Measurements from ENCODE around the gene SPA17. TPM values are rescaled to one million over a fixed set of nuclear protein-coding genes. Genes with fewer than 3 reads are reported as not detected.

The SPA17 gene
- total RNA-seq, 1 experiment from 2014 or later, result 4.2 TPM

DNA sequence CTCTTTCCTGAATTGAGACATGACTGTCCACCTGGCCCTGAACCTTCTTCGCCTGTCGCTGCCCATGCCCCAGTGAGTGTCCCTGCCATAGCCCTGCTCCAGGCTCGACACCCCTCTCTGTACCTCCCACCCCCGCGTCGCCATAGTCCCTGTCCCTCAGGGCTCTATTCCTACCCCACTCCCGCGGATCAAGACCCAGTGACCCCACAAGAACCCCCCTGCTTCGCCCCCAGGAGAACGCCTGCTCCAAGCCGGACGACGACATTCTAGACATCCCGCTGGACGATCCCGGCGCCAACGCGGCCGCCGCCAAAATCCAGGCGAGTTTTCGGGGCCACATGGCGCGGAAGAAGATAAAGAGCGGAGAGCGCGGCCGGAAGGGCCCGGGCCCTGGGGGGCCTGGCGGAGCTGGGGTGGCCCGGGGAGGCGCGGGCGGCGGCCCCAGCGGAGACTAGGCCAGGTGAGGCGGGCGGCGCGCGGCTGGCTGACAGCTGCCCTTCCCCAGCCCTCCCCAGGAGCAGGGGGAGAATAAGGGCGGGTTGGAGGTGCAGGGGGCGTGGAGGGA, 71.6 kb downstream of the SPA17 start:
- Histone ChIP-seq H3K27me3 (replicated peaks; ENCODE audit: control insufficient read depth, insufficient read depth, low read length) (peaks cover 2% of the 10 kb centered on the region; the same call in 1 of the 2 replicates), H3K4me3 (ENCODE audit: low read depth, low read length) (peak overlapping the region; percentile 57), H3K4me1 (peaks cover 29% of the 10 kb centered on the region), H3K36me3 (ENCODE audit: control insufficient read depth, insufficient read depth, low read length) (no peaks in the 10 kb centered on the region), H3K9me3 (no peaks in the 10 kb centered on the region)
- Mint-ChIP-seq H3K27ac (ENCODE audit: unreplicated experiment) (no peak overlapping the region), H3K36me3 (ENCODE audit: insufficient read depth, unreplicated experiment) (peaks cover 9% of the 10 kb centered on the region), H3K27me3 (ENCODE audit: insufficient read depth, unreplicated experiment) (peaks cover 11% of the 10 kb centered on the region), H3K4me1 (ENCODE audit: low read depth, unreplicated experiment) (peaks cover 17% of the 10 kb centered on the region), H3K4me3 (ENCODE audit: unreplicated experiment) (peak overlapping the region; percentile 84), H3K9me3 (ENCODE audit: unreplicated experiment) (no peaks in the 10 kb centered on the region)
- DNase-seq, result no peak
- CTCF ChIA-PET, result interaction anchor here (0.5 to 2.2 kb wide), 12 partner anchors 13 to 901 kb away, joined by 3 to 71 read pairs (median 5); partner anchors contain the start of genes ESAM, MSANTD2, ROBO3 and SIAE
- intact Hi-C loops (cut with micrococcal nuclease; ENCODE audit: unreplicated experiment), result no loop called here
- TF ChIP-seq, protein P1, sequence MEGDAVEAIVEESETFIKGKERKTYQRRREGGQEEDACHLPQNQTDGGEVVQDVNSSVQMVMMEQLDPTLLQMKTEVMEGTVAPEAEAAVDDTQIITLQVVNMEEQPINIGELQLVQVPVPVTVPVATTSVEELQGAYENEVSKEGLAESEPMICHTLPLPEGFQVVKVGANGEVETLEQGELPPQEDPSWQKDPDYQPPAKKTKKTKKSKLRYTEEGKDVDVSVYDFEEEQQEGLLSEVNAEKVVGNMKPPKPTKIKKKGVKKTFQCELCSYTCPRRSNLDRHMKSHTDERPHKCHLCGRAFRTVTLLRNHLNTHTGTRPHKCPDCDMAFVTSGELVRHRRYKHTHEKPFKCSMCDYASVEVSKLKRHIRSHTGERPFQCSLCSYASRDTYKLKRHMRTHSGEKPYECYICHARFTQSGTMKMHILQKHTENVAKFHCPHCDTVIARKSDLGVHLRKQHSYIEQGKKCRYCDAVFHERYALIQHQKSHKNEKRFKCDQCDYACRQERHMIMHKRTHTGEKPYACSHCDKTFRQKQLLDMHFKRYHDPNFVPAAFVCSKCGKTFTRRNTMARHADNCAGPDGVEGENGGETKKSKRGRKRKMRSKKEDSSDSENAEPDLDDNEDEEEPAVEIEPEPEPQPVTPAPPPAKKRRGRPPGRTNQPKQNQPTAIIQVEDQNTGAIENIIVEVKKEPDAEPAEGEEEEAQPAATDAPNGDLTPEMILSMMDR (IDR thresholded peaks at IDR 0.05; ENCODE audit: insufficient read depth in 1 of 2, low read depth in 1 of 2, low read length in 1 of 2, severe bottlenecking in 1 of 2, unreplicated experiment in 1 of 2), result no peak
- POLR2A ChIA-PET, result interaction anchor here (1.7 to 2.1 kb wide), 2 partner anchors 55 to 72 kb away, joined by 6 to 14 read pairs; partner anchors contain the start of genes MSANTD2, SIAE and SPA17
- BruUV-seq (replicated peaks), result no TSS peak

GRCh38 chr11:124745835-124746620, 72.3 kb downstream of the SPA17 start:
- Histone ChIP-seq H3K9me3 (no peaks in the 10 kb centered on the region), H3K4me1 (peaks cover 25% of the 10 kb centered on the region), H3K36me3 (ENCODE audit: control insufficient read depth, insufficient read depth, low read length) (no peaks in the 10 kb centered on the region), H3K27me3 (replicated peaks; ENCODE audit: control insufficient read depth, insufficient read depth, low read length) (peaks cover 2% of the 10 kb centered on the region; the same call in 1 of the 2 replicates), H3K4me3 (ENCODE audit: low read depth, low read length) (peak overlapping the region; percentile 57)
- TSS peak; percentile 56 for BruUV-seq (replicated peaks)
- H3K36me3 Mint-ChIP-seq (ENCODE audit: insufficient read depth, unreplicated experiment), result peaks cover 9% of the 10 kb centered on the region
- peak; percentile 76 to 77 for DNase-seq
- intact Hi-C loops (cut with micrococcal nuclease; ENCODE audit: unreplicated experiment), result loop anchor here (1.0 kb wide), 4 partner anchors 21 to 91 kb away; no protein-coding TSS in a partner anchor
- POLR2A ChIA-PET, result interaction anchor here (1.0 to 2.1 kb wide), 8 partner anchors 12 to 130 kb away, joined by 3 to 14 read pairs (median 6); partner anchors contain the start of genes MSANTD2, SIAE, SPA17 and TBRG1
- no peaks in the 10 kb centered on the region for H3K9me3 Mint-ChIP-seq (ENCODE audit: unreplicated experiment)
- CTCF ChIA-PET, result interaction anchor here (0.5 to 2.2 kb wide), 32 partner anchors 10 to 1567 kb away, joined by 3 to 71 read pairs (median 4); partner anchors contain the start of genes ESAM, MSANTD2, ROBO3 and SIAE
- TF ChIP-seq, protein P1 (IDR thresholded peaks at IDR 0.05; ENCODE audit: insufficient read depth in 1 of 2, low read depth in 1 of 2, low read length in 1 of 2, severe bottlenecking in 1 of 2, unreplicated experiment in 1 of 2), result peak; percentile 45 to 58
- peaks cover 11% of the 10 kb centered on the region for H3K27me3 Mint-ChIP-seq (ENCODE audit: insufficient read depth, unreplicated experiment)
- peak overlapping the region; percentile 84 for H3K4me3 Mint-ChIP-seq (ENCODE audit: unreplicated experiment)
- peaks cover 17% of the 10 kb centered on the region for H3K4me1 Mint-ChIP-seq (ENCODE audit: low read depth, unreplicated experiment)
- peak overlapping the region; percentile 60 for H3K27ac Mint-ChIP-seq (ENCODE audit: unreplicated experiment)

Data from Caco-2 (cell line).